Measurements from ENCODE around the gene AFAP1. TPM values are rescaled to one million over a fixed set of nuclear protein-coding genes. Genes with fewer than 3 reads are reported as not detected.

Gene AFAP1
- total RNA-seq, 1 donor from 2014 or later: 27.8 TPM

DNA sequence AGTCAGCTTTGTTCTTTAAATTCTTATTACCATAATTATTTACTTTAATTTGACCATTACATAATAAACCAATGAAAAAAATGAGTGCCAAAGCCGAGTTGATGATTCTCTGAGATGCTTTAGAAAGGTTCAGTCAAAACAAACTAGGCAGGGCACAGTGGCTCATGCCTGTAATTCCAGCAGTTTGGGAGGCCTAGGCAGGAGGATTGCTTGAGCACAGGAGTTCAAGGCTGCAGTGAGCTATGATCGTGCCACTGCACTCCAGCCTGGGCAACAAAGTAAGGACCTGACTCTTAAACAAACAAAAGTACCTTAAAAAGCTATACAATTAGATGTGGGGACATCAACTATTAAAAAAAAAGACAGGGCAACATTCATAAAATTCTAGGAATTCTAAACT, 75.0 kb downstream of the AFAP1 start:
- TF ChIP-seq, protein P1, sequence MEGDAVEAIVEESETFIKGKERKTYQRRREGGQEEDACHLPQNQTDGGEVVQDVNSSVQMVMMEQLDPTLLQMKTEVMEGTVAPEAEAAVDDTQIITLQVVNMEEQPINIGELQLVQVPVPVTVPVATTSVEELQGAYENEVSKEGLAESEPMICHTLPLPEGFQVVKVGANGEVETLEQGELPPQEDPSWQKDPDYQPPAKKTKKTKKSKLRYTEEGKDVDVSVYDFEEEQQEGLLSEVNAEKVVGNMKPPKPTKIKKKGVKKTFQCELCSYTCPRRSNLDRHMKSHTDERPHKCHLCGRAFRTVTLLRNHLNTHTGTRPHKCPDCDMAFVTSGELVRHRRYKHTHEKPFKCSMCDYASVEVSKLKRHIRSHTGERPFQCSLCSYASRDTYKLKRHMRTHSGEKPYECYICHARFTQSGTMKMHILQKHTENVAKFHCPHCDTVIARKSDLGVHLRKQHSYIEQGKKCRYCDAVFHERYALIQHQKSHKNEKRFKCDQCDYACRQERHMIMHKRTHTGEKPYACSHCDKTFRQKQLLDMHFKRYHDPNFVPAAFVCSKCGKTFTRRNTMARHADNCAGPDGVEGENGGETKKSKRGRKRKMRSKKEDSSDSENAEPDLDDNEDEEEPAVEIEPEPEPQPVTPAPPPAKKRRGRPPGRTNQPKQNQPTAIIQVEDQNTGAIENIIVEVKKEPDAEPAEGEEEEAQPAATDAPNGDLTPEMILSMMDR (IDR thresholded peaks at IDR 0.05; ENCODE audit: unreplicated experiment): no peak
- Mint-ChIP-seq H3K9me3 (ENCODE audit: unreplicated experiment) (no peaks in the 10 kb centered on the region), H3K27ac (ENCODE audit: unreplicated experiment) (no peak overlapping the region), H3K36me3 (ENCODE audit: low read depth, unreplicated experiment) (peaks cover 23% of the 10 kb centered on the region), H3K4me3 (ENCODE audit: unreplicated experiment) (no peak overlapping the region), H3K27me3 (ENCODE audit: unreplicated experiment) (peaks cover 7% of the 10 kb centered on the region), H3K4me1 (ENCODE audit: unreplicated experiment) (peaks cover 23% of the 10 kb centered on the region)
- DNase-seq (ENCODE audit: low spot score): no peak

DNA sequence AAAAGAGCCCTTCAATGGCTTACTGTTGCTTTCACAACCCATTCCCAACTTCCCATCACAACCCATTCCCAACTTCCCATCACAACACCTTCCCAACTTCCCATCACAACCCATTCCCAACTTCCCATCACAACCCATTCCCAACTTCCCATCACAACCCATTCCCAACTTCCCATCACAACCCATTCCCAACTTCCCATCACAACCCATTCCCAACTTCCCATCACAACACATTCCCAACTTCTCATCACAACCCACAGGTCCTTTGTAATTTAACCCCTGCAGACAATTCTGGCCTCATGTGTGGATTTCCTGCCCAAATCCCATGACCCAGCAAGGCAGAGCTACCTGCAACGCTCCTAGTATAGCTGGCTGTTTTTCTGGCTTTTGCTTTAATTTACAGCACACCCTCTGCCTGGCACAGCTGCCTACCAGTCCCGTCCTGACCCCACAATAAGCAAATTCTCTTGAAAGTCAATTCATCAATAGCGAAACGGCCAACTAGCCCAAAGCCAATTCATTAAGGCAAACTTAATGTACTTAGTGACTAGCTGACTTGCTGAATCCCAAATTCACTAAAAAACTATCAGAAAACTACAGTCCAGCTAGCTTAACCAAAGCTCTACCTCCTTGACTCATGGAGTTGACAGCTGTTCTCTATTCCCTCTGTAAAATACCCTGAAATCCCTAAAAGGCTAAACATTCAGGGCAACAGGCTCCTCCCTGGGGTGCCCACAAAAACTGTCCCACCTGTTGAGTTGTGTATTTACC, 75.6 kb downstream of the AFAP1 start:
- peaks cover 23% of the 10 kb centered on the region for H3K4me1 Mint-ChIP-seq (ENCODE audit: unreplicated experiment)
- TF ChIP-seq, protein P1 (IDR thresholded peaks at IDR 0.05; ENCODE audit: unreplicated experiment): no peak
- peaks cover 18% of the 10 kb centered on the region for H3K36me3 Mint-ChIP-seq (ENCODE audit: low read depth, unreplicated experiment)
- no peak overlapping the region for H3K27ac Mint-ChIP-seq (ENCODE audit: unreplicated experiment)
- no peaks in the 10 kb centered on the region for H3K9me3 Mint-ChIP-seq (ENCODE audit: unreplicated experiment)
- no peak for DNase-seq (ENCODE audit: low spot score)
- H3K27me3 Mint-ChIP-seq (ENCODE audit: unreplicated experiment): peaks cover 9% of the 10 kb centered on the region
- H3K4me3 Mint-ChIP-seq (ENCODE audit: unreplicated experiment): no peak overlapping the region

DNA sequence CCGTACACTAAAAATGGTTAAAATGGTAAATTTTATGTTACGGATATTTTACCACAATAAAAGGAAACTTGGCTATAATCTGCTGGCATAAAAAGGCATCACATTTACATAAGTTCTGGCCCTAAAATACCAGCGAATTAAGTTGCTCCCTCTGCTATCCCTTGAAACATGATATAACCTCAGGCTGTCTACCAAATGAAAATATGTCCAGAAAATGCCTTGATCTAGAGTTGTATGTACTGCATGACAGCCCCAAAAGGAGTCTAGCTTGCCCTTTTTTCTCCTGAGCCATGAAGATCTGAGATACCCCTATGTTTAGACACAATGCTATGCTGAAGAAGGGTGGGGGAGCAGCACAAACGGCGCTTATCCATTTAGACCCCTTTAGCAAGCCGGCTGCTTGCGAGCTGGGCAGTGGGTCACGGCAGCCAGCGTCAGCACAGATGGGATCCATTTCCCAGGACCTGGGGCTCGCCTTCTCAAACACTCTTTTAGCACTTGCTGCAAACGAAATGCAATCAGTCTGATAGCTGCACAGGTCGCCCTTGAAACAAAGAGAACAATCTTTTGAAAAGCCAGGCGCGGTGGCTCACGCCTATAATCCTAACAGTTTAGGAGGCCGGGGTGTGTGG, 77.0 kb downstream of the AFAP1 start:
- no peak for DNase-seq (ENCODE audit: low spot score)
- no peak overlapping the region for H3K4me3 Mint-ChIP-seq (ENCODE audit: unreplicated experiment)
- H3K27ac Mint-ChIP-seq (ENCODE audit: unreplicated experiment): no peak overlapping the region
- no peaks in the 10 kb centered on the region for H3K9me3 Mint-ChIP-seq (ENCODE audit: unreplicated experiment)
- H3K27me3 Mint-ChIP-seq (ENCODE audit: unreplicated experiment): peaks cover 11% of the 10 kb centered on the region
- peaks cover 32% of the 10 kb centered on the region for H3K4me1 Mint-ChIP-seq (ENCODE audit: unreplicated experiment)
- TF ChIP-seq, protein P1 (IDR thresholded peaks at IDR 0.05; ENCODE audit: unreplicated experiment): no peak
- H3K36me3 Mint-ChIP-seq (ENCODE audit: low read depth, unreplicated experiment): peaks cover 16% of the 10 kb centered on the region

DNA sequence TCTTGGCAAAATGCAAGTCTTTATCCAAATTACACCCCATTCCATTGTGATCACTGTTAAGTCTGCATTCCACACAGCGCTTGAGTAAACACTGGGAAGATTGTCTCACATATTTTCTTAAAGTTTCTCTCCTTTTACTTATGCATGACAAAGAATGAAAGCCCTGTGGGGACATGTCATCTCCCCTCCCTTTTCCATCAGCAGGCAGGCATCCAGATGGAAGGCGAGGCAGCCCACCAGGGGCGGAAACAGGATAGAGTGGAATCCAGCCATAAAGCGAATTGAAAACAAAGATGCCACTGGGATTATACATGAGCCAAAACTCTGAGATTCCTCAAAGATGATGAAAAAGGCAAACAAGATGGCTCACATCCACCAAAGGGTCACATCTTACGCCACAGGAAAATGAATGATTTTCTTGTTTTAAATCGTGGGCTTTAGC, 78.2 kb downstream of the AFAP1 start:
- H3K27me3 Mint-ChIP-seq (ENCODE audit: unreplicated experiment): peaks cover 14% of the 10 kb centered on the region
- no peaks in the 10 kb centered on the region for H3K9me3 Mint-ChIP-seq (ENCODE audit: unreplicated experiment)
- H3K27ac Mint-ChIP-seq (ENCODE audit: unreplicated experiment): peak overlapping the region; percentile 13
- TF ChIP-seq, protein P1 (IDR thresholded peaks at IDR 0.05; ENCODE audit: unreplicated experiment): no peak
- H3K36me3 Mint-ChIP-seq (ENCODE audit: low read depth, unreplicated experiment): peaks cover 14% of the 10 kb centered on the region
- no peak for DNase-seq (ENCODE audit: low spot score)
- H3K4me1 Mint-ChIP-seq (ENCODE audit: unreplicated experiment): peaks cover 32% of the 10 kb centered on the region
- no peak overlapping the region for H3K4me3 Mint-ChIP-seq (ENCODE audit: unreplicated experiment)

DNA sequence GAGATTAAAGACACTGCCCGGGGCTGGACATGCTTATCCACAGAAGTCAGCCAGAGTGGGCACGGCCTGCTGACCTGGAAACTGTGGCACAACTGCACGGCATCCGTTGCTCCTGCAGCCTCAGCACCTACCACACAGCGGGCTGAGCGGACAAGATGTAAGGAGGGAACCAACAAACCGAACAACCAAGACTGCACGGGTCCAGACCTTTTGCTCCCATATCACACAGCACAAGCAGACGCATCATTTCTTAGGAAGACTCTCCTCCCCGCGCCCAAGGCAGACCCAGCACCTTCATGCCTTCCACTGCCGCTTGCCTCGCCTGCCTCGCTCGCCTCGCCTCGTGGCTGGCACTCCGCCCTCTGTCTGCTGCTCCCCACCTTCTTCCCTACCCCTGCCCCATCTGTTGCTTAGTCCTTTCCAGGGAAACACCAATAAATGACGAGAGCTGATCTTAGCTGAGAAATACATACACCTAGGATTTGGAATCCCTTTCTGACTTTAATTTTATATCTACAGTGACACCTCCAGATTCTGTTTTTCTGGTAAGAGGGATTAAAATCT, 79.0 kb downstream of the AFAP1 start:
- Mint-ChIP-seq H3K9me3 (ENCODE audit: unreplicated experiment) (no peaks in the 10 kb centered on the region), H3K4me3 (ENCODE audit: unreplicated experiment) (peak overlapping the region; percentile 82), H3K27ac (ENCODE audit: unreplicated experiment) (no peak overlapping the region), H3K27me3 (ENCODE audit: unreplicated experiment) (peaks cover 14% of the 10 kb centered on the region), H3K36me3 (ENCODE audit: low read depth, unreplicated experiment) (peaks cover 11% of the 10 kb centered on the region), H3K4me1 (ENCODE audit: unreplicated experiment) (peaks cover 36% of the 10 kb centered on the region)
- no peak for DNase-seq (ENCODE audit: low spot score)
- TF ChIP-seq, protein P1 (IDR thresholded peaks at IDR 0.05; ENCODE audit: unreplicated experiment): no peak

Measured in endothelial cell (in vitro differentiated cells).